Fibroblast of lung (primary cell): ENCODE data around the gene METRNL. TPM values are rescaled to one million over a fixed set of nuclear protein-coding genes. Genes with fewer than 3 reads are reported as not detected.

Experiments
- DNase-seq, 2 donors: peaks; one replicate each; pipeline versions ENCODE4 v3.0.0 to v3.0.0-alpha.2; 2010; ENCODE audit warnings: low read depth in 2 of 2
- H2AFZ ChIP-seq: 2 replicates; pipeline ENCODE4 v1.5.1; 2012; ENCODE audit warnings: low read length, control low read depth, inconsistent platforms
- H3K27ac ChIP-seq: 2 replicates; pipeline ENCODE4 v1.5.1; 2011; ENCODE audit warnings: low read length, control low read depth; ENCODE audit not compliant: insufficient read depth
- H3K27me3 ChIP-seq: 2 replicates; pipeline ENCODE4 v1.5.1; 2011; ENCODE audit warnings: mild to moderate bottlenecking, low read length; ENCODE audit not compliant: control insufficient read depth, insufficient read depth
- H3K36me3 ChIP-seq: 2 replicates; pipeline ENCODE4 v1.5.1; 2011; ENCODE audit warnings: low read length; ENCODE audit not compliant: control insufficient read depth, insufficient read depth
- H3K4me1 ChIP-seq: 2 replicates; pipeline ENCODE4 v1.5.1; 2011; ENCODE audit warnings: low read length; ENCODE audit not compliant: control insufficient read depth, insufficient read depth; ENCODE audit errors: extremely low read depth
- H3K4me2 ChIP-seq: 2 replicates; pipeline ENCODE4 v1.5.1; 2011; ENCODE audit warnings: low read length, control low read depth; ENCODE audit not compliant: insufficient read depth; ENCODE audit errors: extremely low read depth
- H3K4me3 ChIP-seq, 4 experiments: fragments of 200-600 bp in 1 of 4; sonication (generic) in 1 of 4; replicated peaks in 1 of 4; 2 replicates each; pipeline ENCODE4 v1.5.1; 2011 to 2016; ENCODE audit warnings: low read length in 4 of 4, low read depth in 3 of 4, mild to moderate bottlenecking in 3 of 4, control low read depth in 2 of 4, inconsistent platforms in 1 of 4, mixed read lengths in 1 of 4; ENCODE audit not compliant: insufficient read depth in 1 of 4; ENCODE audit errors: control extremely low read depth in 1 of 4
- H3K79me2 ChIP-seq: 2 replicates; pipeline ENCODE4 v1.5.1; 2012; ENCODE audit warnings: mild to moderate bottlenecking, low read length, inconsistent platforms; ENCODE audit not compliant: control insufficient read depth, insufficient read depth
- H3K9ac ChIP-seq: 2 replicates; pipeline ENCODE4 v1.5.1; 2011; ENCODE audit warnings: mild to moderate bottlenecking, low read length, control low read depth; ENCODE audit not compliant: insufficient read depth
- H3K9me3 ChIP-seq: 2 replicates; pipeline ENCODE4 v1.5.1; 2012; ENCODE audit warnings: low read depth, low read length; ENCODE audit not compliant: control insufficient read depth, insufficient read depth
- H4K20me1 ChIP-seq: 2 replicates; pipeline ENCODE4 v1.5.1; 2011; ENCODE audit warnings: low read length; ENCODE audit not compliant: control insufficient read depth, insufficient read depth; ENCODE audit errors: extremely low read depth
- CTCF ChIP-seq, 2 donors: IDR thresholded peaks in 1 of 2; conservative IDR thresholded peaks in 1 of 2; 1 replicate in 1 of 2; 2 replicates in 1 of 2; pipeline ENCODE4 v1.5.1; 2011 to 2012; ENCODE audit warnings: low read length in 2 of 2, control low read depth in 1 of 2, inconsistent platforms in 1 of 2, low read depth in 1 of 2, mild to moderate bottlenecking in 1 of 2
- EZH2 ChIP-seq: IDR thresholded peaks from 2 replicates; pipeline ENCODE4 v1.5.1; 2012; ENCODE audit warnings: low read length, control low read depth, mild to moderate bottlenecking; ENCODE audit errors: missing control alignments
- polyA plus RNA-seq, 2 donors: library from polyadenylated mRNA; depleted of rRNA in 1 of 2; stranded (reverse) in 1 of 2; unstranded in 1 of 2; fragments of >200 nt; gene quantifications; 2 replicates each; pipeline ENCODE4 v1.2.1, GENCODE V29; 2011 to 2012; ENCODE audit warnings: missing spikeins in 1 of 2
- total RNA-seq: library from RNA; depleted of rRNA; stranded (reverse); fragments of >200 nt; gene quantifications from 2 replicates; pipeline ENCODE4 v1.2.1, GENCODE V29; 2014

METRNL gene
- total and polyA plus RNA-seq, 2 donors (not counting 1 experiment from before 2014, with no cell fraction given): 27.0 to 120 TPM

GRCh38 chr17:83078378-83079351, 744 bp upstream of the METRNL start:
- Histone ChIP-seq H3K4me2 (peak overlapping the region; percentile 85), H4K20me1 (peaks cover 3% of the 10 kb centered on the region), H3K4me1 (peaks cover 8% of the 10 kb centered on the region), H3K36me3 (no peaks in the 10 kb centered on the region), H3K4me3 (peak overlapping the region in 3 of 4 experiments; percentile 41 to 62 (median 45)), H3K9me3 (no peaks in the 10 kb centered on the region), H3K27me3 (peaks cover 8% of the 10 kb centered on the region), H2AFZ (no peak overlapping the region), H3K27ac (no peak overlapping the region), H3K9ac (peak overlapping the region; percentile 55), H3K79me2 (peaks cover 26% of the 10 kb centered on the region)
- DNase-seq: no peak
- TF ChIP-seq EZH2: peak; percentile 77
- no peak for TF ChIP-seq CTCF (conservative IDR thresholded peaks at IDR 0.05 in 1 of 2, IDR thresholded peaks at IDR 0.05 in 1 of 2; ENCODE audit: low read depth in 1 of 2, low read length in 2 of 2)

- Histone ChIP-seq H3K4me1 (peaks cover 18% of the 10 kb centered on the region), H3K4me3 (peak overlapping the region in 2 of 4 experiments; percentile 52 to 81), H3K36me3 (peaks cover 3% of the 10 kb centered on the region), H3K79me2 (peaks cover 33% of the 10 kb centered on the region), H3K27me3 (peaks cover 8% of the 10 kb centered on the region), H3K9me3 (no peaks in the 10 kb centered on the region), H3K27ac (peak overlapping the region; percentile 77), H3K9ac (peak overlapping the region; percentile 88), H2AFZ (no peak overlapping the region), H4K20me1 (peaks cover 3% of the 10 kb centered on the region), H3K4me2 (no peak overlapping the region)
- no peak for TF ChIP-seq EZH2
- TF ChIP-seq CTCF (conservative IDR thresholded peaks at IDR 0.05 in 1 of 2, IDR thresholded peaks at IDR 0.05 in 1 of 2; ENCODE audit: low read depth in 1 of 2, low read length in 2 of 2): no peak
- DNase-seq: no peak
These were observed 563 bp downstream of the METRNL start for GRCh38 chr17:83079766-83080578.

- no peak for DNase-seq
- peaks cover 6% of the 10 kb centered on the region for H3K36me3 ChIP-seq
- H3K9ac ChIP-seq: peak overlapping the region; percentile 88
- peak overlapping the region in 2 of 4 experiments; percentile 52 to 81 for H3K4me3 ChIP-seq
- H3K4me2 ChIP-seq: no peak overlapping the region
- no peak overlapping the region for H2AFZ ChIP-seq
- peaks cover 22% of the 10 kb centered on the region for H3K4me1 ChIP-seq
- peaks cover 39% of the 10 kb centered on the region for H3K79me2 ChIP-seq
- H3K27me3 ChIP-seq: peaks cover 8% of the 10 kb centered on the region
- H3K9me3 ChIP-seq: no peaks in the 10 kb centered on the region
- H3K27ac ChIP-seq: peak overlapping the region; percentile 77
- H4K20me1 ChIP-seq: peaks cover 3% of the 10 kb centered on the region
- TF ChIP-seq EZH2: no peak
- no peak for TF ChIP-seq CTCF (conservative IDR thresholded peaks at IDR 0.05 in 1 of 2, IDR thresholded peaks at IDR 0.05 in 1 of 2; ENCODE audit: low read depth in 1 of 2, low read length in 2 of 2)
These were observed 1.1 kb downstream of the METRNL start for GRCh38 chr17:83080579-83080857.
